Stomach (tissue), 4 donors: ENCODE data around the gene LRRC51.

Experiments
- EP300 ChIP-seq: sonication (generic); formaldehyde crosslinking; IDR thresholded peaks from one replicate; pipeline ENCODE4 v1.6.1; 2017; ENCODE audit warnings: antibody characterized with exemption
- POLR2A ChIP-seq, 4 donors: fragments of 450-650 bp; IDR thresholded peaks; one replicate each; pipeline ENCODE4 v1.6.1; 2016; ENCODE audit warnings: antibody characterized with exemption in 4 of 4, control low read depth in 2 of 4, mild to moderate bottlenecking in 1 of 4, moderate library complexity in 1 of 4

DNA sequence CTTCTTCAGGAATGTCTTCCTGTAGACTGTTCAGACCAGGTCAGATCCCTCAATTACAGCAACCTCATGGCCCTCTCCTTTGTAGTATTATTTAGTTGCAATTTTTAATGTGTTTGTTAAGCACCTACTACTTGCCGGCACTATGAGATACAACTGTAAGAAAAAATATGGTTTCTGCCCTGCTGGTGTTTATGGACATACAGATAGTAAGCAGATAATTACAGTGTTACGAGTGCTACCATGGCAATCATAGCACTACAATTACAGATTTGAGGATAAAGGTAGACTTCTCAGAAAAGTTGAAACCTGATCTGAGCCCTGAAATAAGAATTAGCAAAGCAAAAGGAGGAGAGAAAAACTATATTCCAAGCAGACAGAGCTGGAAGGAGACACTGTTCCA, 2.8 kb downstream of the LRRC51 start:
- TF ChIP-seq POLR2A (IDR thresholded peaks at IDR 0.05) (no peak), EP300 (no peak)
